Astrocyte (in vitro differentiated cells and primary cell): Measurements from ENCODE around the gene POLR3C. TPM values are rescaled to one million over a fixed set of nuclear protein-coding genes. Genes with fewer than 3 reads are reported as not detected.
A peak's percentile ranks its signal among the peaks of the same experiment; 100 is the strongest.

Experiments used
- DNase-seq: peaks from one replicate; pipeline ENCODE4 v3.0.0-alpha.2; 2010; ENCODE audit warnings: low read depth
- FAIRE-seq: peaks from 2 replicates; lab custom pipeline; 2011; peaks lifted over from hg19 to GRCh38; lab: Jason Lieb, UNC
- H2AFZ ChIP-seq: 2 replicates; pipeline ENCODE4 v1.6.0; 2012; ENCODE audit warnings: low read depth, low read length, inconsistent platforms
- H3K27ac ChIP-seq: 2 replicates; pipeline ENCODE4 v1.5.1; 2011; ENCODE audit warnings: low read depth, low read length, inconsistent platforms
- H3K27me3 ChIP-seq: 2 replicates; pipeline ENCODE4 v1.6.0; 2011; ENCODE audit warnings: low read length, inconsistent platforms; ENCODE audit not compliant: insufficient read depth
- H3K36me3 ChIP-seq: 2 replicates; pipeline ENCODE4 v1.5.1; 2011; ENCODE audit warnings: low read length, inconsistent platforms; ENCODE audit not compliant: insufficient read depth
- H3K4me1 ChIP-seq: 2 replicates; pipeline ENCODE4 v1.5.1; 2011; ENCODE audit warnings: low read length, inconsistent platforms; ENCODE audit not compliant: insufficient read depth
- H3K4me2 ChIP-seq: 2 replicates; pipeline ENCODE4 v1.6.0; 2012; ENCODE audit warnings: low read length, inconsistent platforms
- H3K4me3 ChIP-seq: 2 replicates; pipeline ENCODE4 v1.5.1; 2011; ENCODE audit warnings: low read depth, mild to moderate bottlenecking, low read length, inconsistent platforms; ENCODE audit not compliant: insufficient read depth
- H3K79me2 ChIP-seq: 2 replicates; pipeline ENCODE4 v1.6.0; 2012; ENCODE audit warnings: mild to moderate bottlenecking, low read length, inconsistent platforms; ENCODE audit not compliant: insufficient read depth
- H3K9ac ChIP-seq: 2 replicates; pipeline ENCODE4 v1.6.0; 2012; ENCODE audit warnings: mild to moderate bottlenecking, low read length, inconsistent platforms
- H3K9me3 ChIP-seq: 2 replicates; pipeline ENCODE4 v1.5.1; 2012; ENCODE audit warnings: low read depth, mild to moderate bottlenecking, low read length, inconsistent platforms; ENCODE audit not compliant: insufficient read depth
- H4K20me1 ChIP-seq: 2 replicates; pipeline ENCODE4 v1.6.0; 2012; ENCODE audit warnings: low read length, inconsistent platforms; ENCODE audit not compliant: insufficient read depth
- H3K27ac Mint-ChIP-seq: one replicate; pipeline ENCODE4 v1.8.0; 2021; ENCODE audit warnings: mild to moderate bottlenecking, mixed read lengths; ENCODE audit not compliant: unreplicated experiment
- H3K27me3 Mint-ChIP-seq: one replicate; pipeline ENCODE4 v1.8.0; 2021; ENCODE audit warnings: low read depth, mixed read lengths; ENCODE audit not compliant: unreplicated experiment
- H3K36me3 Mint-ChIP-seq: one replicate; pipeline ENCODE4 v1.8.0; 2021; ENCODE audit warnings: low read depth, mixed read lengths; ENCODE audit not compliant: unreplicated experiment
- H3K4me1 Mint-ChIP-seq: one replicate; pipeline ENCODE4 v1.8.0; 2021; ENCODE audit warnings: low read depth, mixed read lengths; ENCODE audit not compliant: unreplicated experiment
- H3K4me3 Mint-ChIP-seq: one replicate; pipeline ENCODE4 v1.8.0; 2021; ENCODE audit warnings: mild to moderate bottlenecking, moderate library complexity, mixed read lengths; ENCODE audit not compliant: unreplicated experiment
- H3K9me3 Mint-ChIP-seq: one replicate; pipeline ENCODE4 v1.8.0; 2021; ENCODE audit warnings: mild to moderate bottlenecking, mixed read lengths; ENCODE audit not compliant: unreplicated experiment
- EZH2 ChIP-seq: IDR thresholded peaks from 2 replicates; pipeline ENCODE4 v1.6.1; 2012; ENCODE audit warnings: mild to moderate bottlenecking, low read length, inconsistent platforms; ENCODE audit not compliant: insufficient read depth
- total RNA-seq: library from RNA; stranded (reverse); gene quantifications from 2 replicates; pipeline ENCODE4 v1.2.1, GENCODE V29; 2021
- TF ChIP-seq, protein P1 (sequence below): IDR thresholded peaks from 2 replicates; pipeline ENCODE4 v1.5.1; 2011; ENCODE audit warnings: low read depth, mild to moderate bottlenecking, inconsistent platforms, low read length, moderate library complexity; ENCODE audit not compliant: insufficient read depth

The POLR3C gene
- total RNA-seq, 1 donor from 2014 or later: 43.3 TPM

GRCh38 chr1:145843031-145843430 is 19.0 kb downstream of the POLR3C start:
- FAIRE-seq: no peak
- Histone ChIP-seq H4K20me1 (no peaks in the 10 kb centered on the region), H3K9ac (no peak overlapping the region), H3K27ac (no peak overlapping the region), H2AFZ (no peak overlapping the region), H3K4me1 (peaks cover 6% of the 10 kb centered on the region), H3K79me2 (no peaks in the 10 kb centered on the region), H3K36me3 (peaks cover 35% of the 10 kb centered on the region), H3K4me3 (no peak overlapping the region), H3K27me3 (no peaks in the 10 kb centered on the region), H3K9me3 (no peaks in the 10 kb centered on the region), H3K4me2 (no peak overlapping the region)
- no peaks in the 10 kb centered on the region for H3K9me3 Mint-ChIP-seq
- no peak overlapping the region for H3K4me3 Mint-ChIP-seq
- peaks cover 3% of the 10 kb centered on the region for H3K4me1 Mint-ChIP-seq
- TF ChIP-seq EZH2: no peak
- TF ChIP-seq, protein P1, sequence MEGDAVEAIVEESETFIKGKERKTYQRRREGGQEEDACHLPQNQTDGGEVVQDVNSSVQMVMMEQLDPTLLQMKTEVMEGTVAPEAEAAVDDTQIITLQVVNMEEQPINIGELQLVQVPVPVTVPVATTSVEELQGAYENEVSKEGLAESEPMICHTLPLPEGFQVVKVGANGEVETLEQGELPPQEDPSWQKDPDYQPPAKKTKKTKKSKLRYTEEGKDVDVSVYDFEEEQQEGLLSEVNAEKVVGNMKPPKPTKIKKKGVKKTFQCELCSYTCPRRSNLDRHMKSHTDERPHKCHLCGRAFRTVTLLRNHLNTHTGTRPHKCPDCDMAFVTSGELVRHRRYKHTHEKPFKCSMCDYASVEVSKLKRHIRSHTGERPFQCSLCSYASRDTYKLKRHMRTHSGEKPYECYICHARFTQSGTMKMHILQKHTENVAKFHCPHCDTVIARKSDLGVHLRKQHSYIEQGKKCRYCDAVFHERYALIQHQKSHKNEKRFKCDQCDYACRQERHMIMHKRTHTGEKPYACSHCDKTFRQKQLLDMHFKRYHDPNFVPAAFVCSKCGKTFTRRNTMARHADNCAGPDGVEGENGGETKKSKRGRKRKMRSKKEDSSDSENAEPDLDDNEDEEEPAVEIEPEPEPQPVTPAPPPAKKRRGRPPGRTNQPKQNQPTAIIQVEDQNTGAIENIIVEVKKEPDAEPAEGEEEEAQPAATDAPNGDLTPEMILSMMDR: no peak
- peaks cover 23% of the 10 kb centered on the region for H3K36me3 Mint-ChIP-seq
- H3K27ac Mint-ChIP-seq: no peak overlapping the region
- no peaks in the 10 kb centered on the region for H3K27me3 Mint-ChIP-seq
- no peak for DNase-seq

- Histone ChIP-seq H3K4me2 (peak overlapping the region; percentile 93), H2AFZ (no peak overlapping the region), H3K9ac (peak overlapping the region; percentile 78), H3K4me3 (peak overlapping the region; percentile 60), H3K79me2 (no peaks in the 10 kb centered on the region), H3K9me3 (no peaks in the 10 kb centered on the region), H3K4me1 (peaks cover 16% of the 10 kb centered on the region), H3K27me3 (no peaks in the 10 kb centered on the region), H3K27ac (no peak overlapping the region), H3K36me3 (peaks cover 35% of the 10 kb centered on the region), H4K20me1 (no peaks in the 10 kb centered on the region)
- Mint-ChIP-seq H3K4me3 (no peak overlapping the region), H3K27ac (no peak overlapping the region), H3K36me3 (peaks cover 24% of the 10 kb centered on the region), H3K27me3 (no peaks in the 10 kb centered on the region), H3K9me3 (no peaks in the 10 kb centered on the region), H3K4me1 (peaks cover 16% of the 10 kb centered on the region)
- no peak for FAIRE-seq
- TF ChIP-seq EZH2: no peak
- TF ChIP-seq, protein P1: no peak
- no peak for DNase-seq
Observed at GRCh38 chr1:145845144-145845513, 21.1 kb downstream of the POLR3C start.

- H3K4me3 ChIP-seq: peak within 1 kb of the TSS; percentile 60
- TF ChIP-seq, protein P1: peak; percentile 80
- no peak for TF ChIP-seq EZH2
- H3K9ac ChIP-seq: peak within 1 kb of the TSS; percentile 78
- H3K4me3 Mint-ChIP-seq: no peak within 1 kb of the TSS
- H3K4me1 Mint-ChIP-seq: peaks cover 20% of the 10 kb centered on the region
- peak within 1 kb of the TSS; percentile 32 for H3K27ac ChIP-seq
- no peaks in the 10 kb centered on the region for H3K9me3 Mint-ChIP-seq
- no peaks in the 10 kb centered on the region for H3K27me3 Mint-ChIP-seq
- H2AFZ ChIP-seq: peak within 1 kb of the TSS; percentile 71
- H3K36me3 Mint-ChIP-seq: peaks cover 29% of the 10 kb centered on the region
- H3K9me3 ChIP-seq: no peaks in the 10 kb centered on the region
- no peak for FAIRE-seq
- peak within 1 kb of the TSS; percentile 93 for H3K4me2 ChIP-seq
- H3K79me2 ChIP-seq: no peaks in the 10 kb centered on the region
- no peaks in the 10 kb centered on the region for H3K27me3 ChIP-seq
- peak; percentile 48 for DNase-seq
- peaks cover 21% of the 10 kb centered on the region for H3K4me1 ChIP-seq
- no peaks in the 10 kb centered on the region for H4K20me1 ChIP-seq
- peak within 1 kb of the TSS; percentile 48 for H3K27ac Mint-ChIP-seq
- peaks cover 37% of the 10 kb centered on the region for H3K36me3 ChIP-seq
Observed at GRCh38 chr1:145845514-145846161, 21.6 kb downstream of the POLR3C start, which contains the start of gene NUDT17. TSS of gene NUDT17 (plus strand) at chr1:145845630. CDS start at chr1:145845641, 11 bp downstream.
